H7 (cell line): Measurements from ENCODE around the gene CDIPT. TPM values are rescaled to one million over a fixed set of nuclear protein-coding genes. Genes with fewer than 3 reads are reported as not detected.
A peak's percentile ranks its signal among the peaks of the same experiment; 100 is the strongest.

ENCODE experiments used
- DNase-seq: peaks from one replicate; pipeline ENCODE4 v3.0.0; 2012
- H3K27me3 ChIP-seq: 2 replicates; pipeline ENCODE4 v1.6.0; 2011; ENCODE audit warnings: mild to moderate bottlenecking, low read length; ENCODE audit not compliant: control insufficient read depth, insufficient read depth
- H3K36me3 ChIP-seq: replicated peaks from 2 replicates; pipeline ENCODE4 v1.5.1; 2011; ENCODE audit warnings: low read length; ENCODE audit not compliant: control insufficient read depth, insufficient read depth
- H3K4me3 ChIP-seq: 2 replicates; pipeline ENCODE4 v1.5.1; 2011; ENCODE audit warnings: low read depth, mild to moderate bottlenecking, control low read depth, low read length, moderate library complexity; ENCODE audit not compliant: insufficient read depth
- total RNA-seq: library from RNA; depleted of rRNA; stranded (reverse); fragments of >200 nt; shearing (Covaris generic); gene quantifications from 2 replicates; pipeline ENCODE4 v1.2.3, GENCODE V29; 2014; rRNA removed

The CDIPT gene
- total RNA-seq, 1 experiment from 2014 or later = 91.3 TPM

- H3K36me3 ChIP-seq = peaks cover 8% of the 10 kb centered on the region
- H3K4me3 ChIP-seq = peak overlapping the region; percentile 20
- DNase-seq = peak; percentile 74
- H3K27me3 ChIP-seq = peaks cover 2% of the 10 kb centered on the region; the same call in 1 of the 2 replicates
Observed at GRCh38 chr16:29810699-29811169, 52.3 kb downstream of the CDIPT start.

- peak; percentile 70 for DNase-seq
- H3K27me3 ChIP-seq = peaks cover 2% of the 10 kb centered on the region; the same call in 1 of the 2 replicates
- peaks cover 8% of the 10 kb centered on the region for H3K36me3 ChIP-seq
- peak overlapping the region; percentile 16; the same call in 1 of the 2 replicates for H3K4me3 ChIP-seq
Observed at GRCh38 chr16:29809850-29810698, 53.0 kb downstream of the CDIPT start.

GRCh38 chr16:29809031-29809747 lies 53.8 kb downstream of the CDIPT start:
- Histone ChIP-seq H3K36me3 (peaks cover 8% of the 10 kb centered on the region), H3K27me3 (peaks cover 2% of the 10 kb centered on the region; the same call in 1 of the 2 replicates), H3K4me3 (no peak overlapping the region; the same call in 1 of the 2 replicates)
- no peak for DNase-seq

Other genes with a start within 250 kb of the CDIPT start
- 0.48 and 0.59 TPM in 2 replicates for gene SPN, start 200.0 kb downstream of the CDIPT start, total RNA-seq
- 165 and 173 TPM in 2 replicates for gene QPRT, start 184.0 kb downstream of the CDIPT start, total RNA-seq
- not detected in 2 replicates for gene C16orf54, start 117.2 kb downstream of the CDIPT start, total RNA-seq
- gene ZG16, start 85.0 kb downstream of the CDIPT start, total RNA-seq = not detected in 2 replicates
- 202 and 205 TPM in 2 replicates for gene KIF22, start 72.5 kb downstream of the CDIPT start, total RNA-seq
- gene MAZ, start 56.7 kb downstream of the CDIPT start, total RNA-seq = 496 and 509 TPM in 2 replicates
- 1.8 and 5.6 TPM in 2 replicates for gene PRRT2, start 51.0 kb downstream of the CDIPT start, total RNA-seq
- gene PAGR1, start 47.1 kb downstream of the CDIPT start, total RNA-seq = 62.1 and 67.1 TPM in 2 replicates
- gene MVP, start 42.8 kb downstream of the CDIPT start, total RNA-seq = 7.0 and 22.0 TPM in 2 replicates
- 47.3 and 59.0 TPM in 2 replicates for gene SEZ6L2, start 36.3 kb upstream of the CDIPT start, total RNA-seq
- 24.4 and 24.6 TPM in 2 replicates for gene ASPHD1, start 37.3 kb upstream of the CDIPT start, total RNA-seq
- gene KCTD13, start 63.0 kb upstream of the CDIPT start, total RNA-seq = 8.3 and 9.1 TPM in 2 replicates
- gene TMEM219, start 98.9 kb upstream of the CDIPT start, total RNA-seq = 88.0 and 97.6 TPM in 2 replicates
- 39.9 and 41.3 TPM in 2 replicates for gene TAOK2, start 110.6 kb upstream of the CDIPT start, total RNA-seq
- gene HIRIP3, start 132.4 kb upstream of the CDIPT start, total RNA-seq = 19.0 and 20.5 TPM in 2 replicates
- 58.7 and 91.9 TPM in 2 replicates for gene INO80E, start 133.0 kb upstream of the CDIPT start, total RNA-seq
- gene DOC2A, start 147.8 kb upstream of the CDIPT start, total RNA-seq = 4.1 and 5.3 TPM in 2 replicates
- gene C16orf92, start 160.0 kb upstream of the CDIPT start, total RNA-seq = not detected in 2 replicates
- 3.0 and 5.5 TPM in 2 replicates for gene TLCD3B, start 168.0 kb upstream of the CDIPT start, total RNA-seq
- 1,524 and 1,553 TPM in 2 replicates for gene ALDOA, start 202.5 kb upstream of the CDIPT start, total RNA-seq
- 201 and 256 TPM in 2 replicates for gene PPP4C, start 212.8 kb upstream of the CDIPT start, total RNA-seq
- gene TBX6, start 228.7 kb upstream of the CDIPT start, total RNA-seq = 2.9 and 4.6 TPM in 2 replicates
- gene YPEL3, start 233.0 kb upstream of the CDIPT start, total RNA-seq = 22.8 and 26.9 TPM in 2 replicates